WTC11 (cell line): ENCODE measurements around the gene FRG2. TPM values are rescaled to one million over a fixed set of nuclear protein-coding genes. Genes with fewer than 3 reads are reported as not detected.
A peak's percentile ranks its signal among the peaks of the same experiment; 100 is the strongest.

Experiments used
- ATAC-seq: fragments of 200-7000 bp; cut with Tn5 transposase; 2 replicates; pipeline ENCODE4 v1.10.0; 2021; ENCODE audit warnings: mild to moderate bottlenecking, moderate library complexity
- CTCF ChIA-PET: fragments of 300-600 bp; sonication (Branson Sonifier 250); formaldehyde crosslinking; loops from one replicate; lab custom pipeline; 2021; ENCODE audit warnings: antibody characterized with exemption; lab: Charles Lee
- POLR2A ChIA-PET: fragments of 350-600 bp; sonication (Branson Sonifier 250); formaldehyde crosslinking; loops from one replicate; lab custom pipeline; 2021; ENCODE audit warnings: antibody characterized with exemption; lab: Charles Lee
- DNase-seq: peaks from one replicate; pipeline ENCODE4 v3.0.0; 2021; ENCODE audit warnings: low spot score
- H3K27ac Mint-ChIP-seq: 2 replicates; pipeline ENCODE4 v1.8.0; 2021; ENCODE audit warnings: mixed read lengths
- H3K27me3 Mint-ChIP-seq: 2 replicates; pipeline ENCODE4 v1.8.0; 2021; ENCODE audit warnings: low read depth, mild to moderate bottlenecking, moderate library complexity, mixed read lengths
- H3K36me3 Mint-ChIP-seq: 2 replicates; pipeline ENCODE4 v1.8.0; 2021; ENCODE audit warnings: mixed read lengths
- H3K4me1 Mint-ChIP-seq: 2 replicates; pipeline ENCODE4 v1.8.0; 2022; ENCODE audit warnings: mixed read lengths
- H3K4me3 Mint-ChIP-seq: 2 replicates; pipeline ENCODE4 v1.8.0; 2021; ENCODE audit warnings: mild to moderate bottlenecking, moderate library complexity, mixed read lengths
- H3K9me3 Mint-ChIP-seq: 2 replicates; pipeline ENCODE4 v1.8.0; 2021; ENCODE audit warnings: mixed read lengths
- ATF3 ChIP-seq: sonication (generic); formaldehyde crosslinking; conservative IDR thresholded peaks from 2 replicates; pipeline ENCODE4 v1.8.1; 2022; ENCODE audit warnings: mild to moderate bottlenecking, missing genetic modification reagents
- CDX4 ChIP-seq: fragments of 250-450 bp; sonication (Bioruptor Pico); IDR thresholded peaks from 2 replicates; pipeline ENCODE4 v1.9.0; 2021; ENCODE audit warnings: moderate library complexity, mild to moderate bottlenecking, inconsistent platforms, borderline replicate concordance
- ELF4 ChIP-seq: sonication (generic); formaldehyde crosslinking; IDR thresholded peaks from 2 replicates; pipeline ENCODE4 v1.8.1; 2022; ENCODE audit warnings: low read depth, mild to moderate bottlenecking, moderate library complexity, missing genetic modification reagents
- GRHL2 ChIP-seq: fragments of 250-450 bp; sonication (Bioruptor Pico); IDR thresholded peaks from 2 replicates; pipeline ENCODE4 v1.8.0; 2022; ENCODE audit warnings: mild to moderate bottlenecking, moderate library complexity; ENCODE audit not compliant: insufficient replicate concordance, severe bottlenecking
- GTF2I ChIP-seq: fragments of 250-450 bp; sonication (Bioruptor Pico); conservative IDR thresholded peaks from 2 replicates; pipeline ENCODE4 v1.4.0; 2021; ENCODE audit warnings: mild to moderate bottlenecking
- IRF2 ChIP-seq: sonication (generic); formaldehyde crosslinking; IDR thresholded peaks from 2 replicates; pipeline ENCODE4 v1.8.0; 2022; ENCODE audit warnings: low read depth, missing genetic modification reagents, borderline replicate concordance
- KAT7 ChIP-seq: sonication (generic); formaldehyde crosslinking; IDR thresholded peaks from 2 replicates; pipeline ENCODE4 v1.8.1; 2023; ENCODE audit warnings: missing genetic modification reagents, mild to moderate bottlenecking, borderline replicate concordance
- MYBL2 ChIP-seq: sonication (generic); formaldehyde crosslinking; IDR thresholded peaks from 2 replicates; pipeline ENCODE4 v1.8.1; 2023; ENCODE audit warnings: mild to moderate bottlenecking, moderate library complexity, missing genetic modification reagents
- NFATC4 ChIP-seq: fragments of 250-450 bp; sonication (Bioruptor Pico); IDR thresholded peaks from 2 replicates; pipeline ENCODE4 v1.9.0; 2021; ENCODE audit warnings: mild to moderate bottlenecking
- OVOL2 ChIP-seq: fragments of 250-450 bp; sonication (Bioruptor Pico); IDR thresholded peaks from 2 replicates; pipeline ENCODE4 v1.9.0; 2021; ENCODE audit warnings: mild to moderate bottlenecking, borderline replicate concordance
- SP1 ChIP-seq: sonication (generic); formaldehyde crosslinking; conservative IDR thresholded peaks from 2 replicates; pipeline ENCODE4 v1.8.1; 2022; ENCODE audit warnings: missing genetic modification reagents
- TP53 ChIP-seq: sonication (generic); formaldehyde crosslinking; IDR thresholded peaks from 2 replicates; pipeline ENCODE4 v1.8.1; 2023; ENCODE audit warnings: mild to moderate bottlenecking, missing genetic modification reagents
- ZNF219 ChIP-seq: sonication (generic); formaldehyde crosslinking; IDR thresholded peaks from 2 replicates; pipeline ENCODE4 v1.8.0; 2023; ENCODE audit warnings: missing genetic modification reagents, mild to moderate bottlenecking, borderline replicate concordance
- ZNF232 ChIP-seq: sonication (generic); formaldehyde crosslinking; IDR thresholded peaks from 2 replicates; pipeline ENCODE4 v1.8.0; 2022; ENCODE audit warnings: mild to moderate bottlenecking, missing genetic modification reagents
- ZNF281 ChIP-seq: sonication (generic); formaldehyde crosslinking; IDR thresholded peaks from 2 replicates; pipeline ENCODE4 v1.8.0; 2023; ENCODE audit warnings: mild to moderate bottlenecking, missing genetic modification reagents
- ZNF425 ChIP-seq: fragments of 250-450 bp; sonication (Bioruptor Pico); conservative IDR thresholded peaks from 2 replicates; pipeline ENCODE4 v1.9.0; 2021; ENCODE audit warnings: mild to moderate bottlenecking
- total RNA-seq: library from RNA; stranded (reverse); gene quantifications from 3 replicates; pipeline ENCODE4 v1.2.3, GENCODE V29; 2021
- TF ChIP-seq, protein P1 (sequence below): sonication (generic); formaldehyde crosslinking; IDR thresholded peaks from 2 replicates; pipeline ENCODE4 v1.8.0; 2022; ENCODE audit warnings: mild to moderate bottlenecking, missing genetic modification reagents
- TF ChIP-seq, protein P2 (sequence below): sonication (generic); formaldehyde crosslinking; IDR thresholded peaks from 2 replicates; pipeline ENCODE4 v1.8.0; 2023; ENCODE audit warnings: missing genetic modification reagents
- TF ChIP-seq, protein P3 (sequence below): sonication (generic); formaldehyde crosslinking; IDR thresholded peaks from 2 replicates; pipeline ENCODE4 v1.8.1; 2023; ENCODE audit warnings: mild to moderate bottlenecking, missing genetic modification reagents
- TF ChIP-seq, protein P4 (sequence below): sonication (generic); formaldehyde crosslinking; IDR thresholded peaks from 2 replicates; pipeline ENCODE4 v1.8.0; 2022; ENCODE audit warnings: missing genetic modification reagents

Gene FRG2
- total RNA-seq, 1 experiment from 2014 or later = not detected

GRCh38 chr4:190015538-190016368 lies 11.3 kb downstream of the FRG2 start:
- Mint-ChIP-seq H3K36me3 (peaks cover 43% of the 10 kb centered on the region), H3K9me3 (peaks cover 15% of the 10 kb centered on the region), H3K27me3 (peaks cover 97% of the 10 kb centered on the region), H3K4me1 (peaks cover 22% of the 10 kb centered on the region), H3K27ac (no peak overlapping the region), H3K4me3 (peak overlapping the region; percentile 68)
- TF ChIP-seq, protein P1, sequence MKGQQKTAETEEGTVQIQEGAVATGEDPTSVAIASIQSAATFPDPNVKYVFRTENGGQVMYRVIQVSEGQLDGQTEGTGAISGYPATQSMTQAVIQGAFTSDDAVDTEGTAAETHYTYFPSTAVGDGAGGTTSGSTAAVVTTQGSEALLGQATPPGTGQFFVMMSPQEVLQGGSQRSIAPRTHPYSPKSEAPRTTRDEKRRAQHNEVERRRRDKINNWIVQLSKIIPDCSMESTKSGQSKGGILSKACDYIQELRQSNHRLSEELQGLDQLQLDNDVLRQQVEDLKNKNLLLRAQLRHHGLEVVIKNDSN (CRISPR knock-in tag) = no peak
- TF ChIP-seq TP53 (CRISPR knock-in tag) (no peak), GTF2I (no peak), ELF4 (CRISPR knock-in tag) (no peak), ZNF232 (CRISPR knock-in tag) (no peak), ATF3 (no peak), OVOL2 (CRISPR knock-in tag) (no peak)
- POLR2A ChIA-PET = no interaction called here
- ATAC-seq (peak; percentile 25), DNase-seq (no peak)
- CTCF ChIA-PET = no interaction called here

DNA sequence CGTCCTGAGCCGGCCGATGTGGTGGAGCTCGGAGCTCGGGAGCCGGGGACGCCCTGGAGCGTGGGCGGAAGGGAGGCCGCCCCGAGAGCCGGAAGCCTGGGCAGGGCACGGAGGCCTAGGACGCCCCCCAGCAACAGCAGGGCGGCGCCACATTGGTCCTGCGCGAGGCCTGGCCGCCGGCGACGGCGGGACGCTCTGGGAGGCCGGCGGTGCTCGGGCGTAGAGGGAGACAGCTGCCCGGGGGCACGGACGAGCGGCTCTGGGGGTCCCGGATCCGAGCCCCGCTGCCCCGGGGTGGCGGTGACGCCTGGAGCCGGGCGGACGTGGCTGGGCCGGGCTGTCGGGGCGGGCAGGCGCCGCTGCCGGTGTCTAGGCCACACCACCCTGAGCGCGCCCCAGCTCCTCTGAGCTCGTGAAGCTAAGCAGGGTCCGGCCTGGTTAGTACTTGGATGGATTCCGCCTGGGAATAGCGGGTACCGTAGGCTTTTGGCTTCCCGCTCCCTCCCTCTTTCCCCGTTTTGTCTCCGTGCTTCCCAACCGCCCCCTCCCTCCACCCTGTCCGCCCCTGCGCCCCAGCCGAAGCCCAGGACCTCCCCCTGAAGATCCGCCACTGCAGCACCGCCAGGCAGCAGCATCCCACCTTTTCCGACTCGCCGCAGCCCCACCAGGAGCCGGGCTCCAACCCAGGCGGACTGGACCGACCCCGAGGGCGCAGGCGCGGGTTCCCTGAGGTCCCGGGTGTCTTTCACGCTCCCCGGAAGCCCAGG lies 12.1 kb downstream of the FRG2 start:
- H3K4me1 Mint-ChIP-seq = peaks cover 16% of the 10 kb centered on the region
- peak; percentile 54 for ATAC-seq
- DNase-seq = peak; percentile 43
- ChIA-PET CTCF (no interaction called here), POLR2A (no interaction called here)
- peak overlapping the region; percentile 68 for H3K4me3 Mint-ChIP-seq
- H3K27me3 Mint-ChIP-seq = peaks cover 89% of the 10 kb centered on the region
- H3K36me3 Mint-ChIP-seq = peaks cover 35% of the 10 kb centered on the region
- H3K9me3 Mint-ChIP-seq = peaks cover 15% of the 10 kb centered on the region
- H3K27ac Mint-ChIP-seq = no peak overlapping the region
- TF ChIP-seq ZNF425 (no peak), ZNF219 (no peak), OVOL2 (CRISPR knock-in tag) (no peak), CDX4 (CRISPR knock-in tag) (no peak), GRHL2 (CRISPR knock-in tag) (no peak), ZNF281 (no peak), KAT7 (no peak), SP1 (CRISPR knock-in tag) (no peak), IRF2 (CRISPR knock-in tag) (no peak), MYBL2 (no peak), NFATC4 (CRISPR knock-in tag) (no peak)
- TF ChIP-seq, protein P2, sequence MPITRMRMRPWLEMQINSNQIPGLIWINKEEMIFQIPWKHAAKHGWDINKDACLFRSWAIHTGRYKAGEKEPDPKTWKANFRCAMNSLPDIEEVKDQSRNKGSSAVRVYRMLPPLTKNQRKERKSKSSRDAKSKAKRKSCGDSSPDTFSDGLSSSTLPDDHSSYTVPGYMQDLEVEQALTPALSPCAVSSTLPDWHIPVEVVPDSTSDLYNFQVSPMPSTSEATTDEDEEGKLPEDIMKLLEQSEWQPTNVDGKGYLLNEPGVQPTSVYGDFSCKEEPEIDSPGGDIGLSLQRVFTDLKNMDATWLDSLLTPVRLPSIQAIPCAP = no peak
- TF ChIP-seq, protein P3, sequence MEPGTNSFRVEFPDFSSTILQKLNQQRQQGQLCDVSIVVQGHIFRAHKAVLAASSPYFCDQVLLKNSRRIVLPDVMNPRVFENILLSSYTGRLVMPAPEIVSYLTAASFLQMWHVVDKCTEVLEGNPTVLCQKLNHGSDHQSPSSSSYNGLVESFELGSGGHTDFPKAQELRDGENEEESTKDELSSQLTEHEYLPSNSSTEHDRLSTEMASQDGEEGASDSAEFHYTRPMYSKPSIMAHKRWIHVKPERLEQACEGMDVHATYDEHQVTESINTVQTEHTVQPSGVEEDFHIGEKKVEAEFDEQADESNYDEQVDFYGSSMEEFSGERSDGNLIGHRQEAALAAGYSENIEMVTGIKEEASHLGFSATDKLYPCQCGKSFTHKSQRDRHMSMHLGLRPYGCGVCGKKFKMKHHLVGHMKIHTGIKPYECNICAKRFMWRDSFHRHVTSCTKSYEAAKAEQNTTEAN (CRISPR knock-in tag) = no peak
- TF ChIP-seq, protein P4, sequence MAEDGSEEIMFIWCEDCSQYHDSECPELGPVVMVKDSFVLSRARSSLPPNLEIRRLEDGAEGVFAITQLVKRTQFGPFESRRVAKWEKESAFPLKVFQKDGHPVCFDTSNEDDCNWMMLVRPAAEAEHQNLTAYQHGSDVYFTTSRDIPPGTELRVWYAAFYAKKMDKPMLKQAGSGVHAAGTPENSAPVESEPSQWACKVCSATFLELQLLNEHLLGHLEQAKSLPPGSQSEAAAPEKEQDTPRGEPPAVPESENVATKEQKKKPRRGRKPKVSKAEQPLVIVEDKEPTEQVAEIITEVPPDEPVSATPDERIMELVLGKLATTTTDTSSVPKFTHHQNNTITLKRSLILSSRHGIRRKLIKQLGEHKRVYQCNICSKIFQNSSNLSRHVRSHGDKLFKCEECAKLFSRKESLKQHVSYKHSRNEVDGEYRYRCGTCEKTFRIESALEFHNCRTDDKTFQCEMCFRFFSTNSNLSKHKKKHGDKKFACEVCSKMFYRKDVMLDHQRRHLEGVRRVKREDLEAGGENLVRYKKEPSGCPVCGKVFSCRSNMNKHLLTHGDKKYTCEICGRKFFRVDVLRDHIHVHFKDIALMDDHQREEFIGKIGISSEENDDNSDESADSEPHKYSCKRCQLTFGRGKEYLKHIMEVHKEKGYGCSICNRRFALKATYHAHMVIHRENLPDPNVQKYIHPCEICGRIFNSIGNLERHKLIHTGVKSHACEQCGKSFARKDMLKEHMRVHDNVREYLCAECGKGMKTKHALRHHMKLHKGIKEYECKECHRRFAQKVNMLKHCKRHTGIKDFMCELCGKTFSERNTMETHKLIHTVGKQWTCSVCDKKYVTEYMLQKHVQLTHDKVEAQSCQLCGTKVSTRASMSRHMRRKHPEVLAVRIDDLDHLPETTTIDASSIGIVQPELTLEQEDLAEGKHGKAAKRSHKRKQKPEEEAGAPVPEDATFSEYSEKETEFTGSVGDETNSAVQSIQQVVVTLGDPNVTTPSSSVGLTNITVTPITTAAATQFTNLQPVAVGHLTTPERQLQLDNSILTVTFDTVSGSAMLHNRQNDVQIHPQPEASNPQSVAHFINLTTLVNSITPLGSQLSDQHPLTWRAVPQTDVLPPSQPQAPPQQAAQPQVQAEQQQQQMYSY (CRISPR knock-in tag) = no peak
